BLaER1 (cell line): ENCODE data around the gene NAB2.

Experiments
- H3K27ac ChIP-seq: shearing (Covaris generic); formaldehyde crosslinking; 2 replicates; pipeline ENCODE4 v1.8.1; 2022
- H3K27me3 ChIP-seq: shearing (Covaris generic); formaldehyde crosslinking; 2 replicates; pipeline ENCODE4 v1.8.1; 2022
- H3K36me3 ChIP-seq: shearing (Covaris generic); formaldehyde crosslinking; 2 replicates; pipeline ENCODE4 v1.8.1; 2022
- H3K4me1 ChIP-seq: shearing (Covaris generic); formaldehyde crosslinking; 2 replicates; pipeline ENCODE4 v1.8.1; 2022
- H3K4me2 ChIP-seq: shearing (Covaris generic); formaldehyde crosslinking; 2 replicates; pipeline ENCODE4 v1.8.1; 2022
- H3K4me3 ChIP-seq: shearing (Covaris generic); formaldehyde crosslinking; 2 replicates; pipeline ENCODE4 v1.8.1; 2022
- H3K9ac ChIP-seq: shearing (Covaris generic); formaldehyde crosslinking; 2 replicates; pipeline ENCODE4 v1.8.1; 2022
- H3K9me3 ChIP-seq: shearing (Covaris generic); formaldehyde crosslinking; 2 replicates; pipeline ENCODE4 v1.8.1; 2022
- H4K20me1 ChIP-seq: shearing (Covaris generic); formaldehyde crosslinking; 2 replicates; pipeline ENCODE4 v1.8.1; 2022
- Cebpa-rat ChIP-seq: shearing (Covaris generic); IDR thresholded peaks from 2 replicates; pipeline ENCODE4 v1.8.1; 2022

Gene NAB2

DNA sequence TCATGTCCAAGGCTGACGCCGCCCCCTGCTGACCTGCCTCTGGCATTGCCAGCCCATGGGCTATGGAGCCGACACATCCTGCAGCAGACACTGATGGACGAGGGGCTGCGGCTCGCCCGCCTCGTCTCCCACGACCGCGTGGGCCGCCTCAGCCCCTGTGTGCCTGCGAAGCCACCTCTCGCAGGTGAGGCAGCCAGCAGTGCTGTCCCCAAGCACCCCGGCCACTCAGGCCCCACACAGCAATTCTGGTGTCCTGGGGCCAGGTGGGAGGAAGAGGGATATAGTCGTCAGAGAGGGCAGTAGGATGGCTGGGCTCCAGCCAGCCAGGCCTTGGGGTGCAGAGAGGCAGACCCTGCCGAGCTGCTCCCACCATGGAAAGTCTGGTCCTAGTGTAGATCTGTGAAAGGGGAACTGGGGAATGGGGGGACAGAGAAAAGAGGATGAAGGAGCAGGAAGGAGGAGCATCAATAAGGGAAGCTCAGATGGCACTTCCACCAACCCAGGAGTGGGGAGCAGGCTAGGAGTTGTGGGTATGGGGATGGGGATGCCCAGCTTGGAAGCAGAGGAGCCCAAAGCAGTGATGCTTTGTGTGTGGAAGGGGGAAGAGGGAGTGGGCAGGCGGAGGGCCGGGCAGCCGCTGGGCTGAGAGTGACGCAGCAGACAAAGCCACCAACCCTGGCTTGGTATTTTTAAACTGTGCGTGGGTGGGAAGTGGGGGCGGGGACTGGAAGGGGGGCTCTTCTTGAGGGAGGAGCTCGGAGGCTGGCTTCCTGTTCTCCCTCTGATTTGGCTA is 4.7 kb downstream of the NAB2 start:
- Histone ChIP-seq H3K9me3 (no peaks in the 10 kb centered on the region), H3K4me1 (peaks cover 70% of the 10 kb centered on the region), H3K27me3 (no peaks in the 10 kb centered on the region), H3K9ac (peak overlapping the region; percentile 33; the same call in 1 of the 2 replicates), H3K27ac (peak overlapping the region; percentile 57), H3K4me2 (peak overlapping the region; percentile 78), H3K4me3 (0 out of 2 replicates have a peak overlapping the region, but pooled peaks have one; percentile 12), H4K20me1 (peaks cover 50% of the 10 kb centered on the region), H3K36me3 (peaks cover 74% of the 10 kb centered on the region)
- TF ChIP-seq Cebpa-rat, result no peak

- Histone ChIP-seq H3K9ac (peak overlapping the region; percentile 27), H3K36me3 (peaks cover 82% of the 10 kb centered on the region), H3K4me1 (peaks cover 79% of the 10 kb centered on the region), H3K27me3 (no peaks in the 10 kb centered on the region), H3K9me3 (no peaks in the 10 kb centered on the region), H3K27ac (peak overlapping the region; percentile 57), H3K4me2 (peak overlapping the region; percentile 78), H4K20me1 (peaks cover 55% of the 10 kb centered on the region), H3K4me3 (no peak overlapping the region)
- TF ChIP-seq Cebpa-rat, result no peak
Measured at GRCh38 chr12:57094208-57095160, 5.6 kb downstream of the NAB2 start.

DNA sequence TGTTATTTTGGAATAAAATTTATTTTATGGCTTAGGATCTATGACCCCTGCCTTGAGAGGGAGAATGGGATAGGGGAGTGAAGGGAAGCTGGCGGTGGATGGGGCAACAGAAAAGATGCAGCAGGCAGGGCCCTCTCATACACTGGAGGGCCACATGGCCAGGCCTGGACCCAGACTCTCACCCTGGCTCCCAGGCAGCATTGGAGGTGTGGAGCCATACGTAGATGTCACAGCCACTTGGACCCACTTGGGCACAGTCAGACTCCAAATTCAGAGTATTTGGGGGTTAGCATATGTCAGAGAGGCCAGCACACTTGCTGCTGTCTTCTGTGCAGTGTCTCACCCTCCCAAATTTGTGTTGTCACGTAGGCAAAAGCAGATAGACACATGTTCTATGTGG is 6.5 kb downstream of the NAB2 start:
- Histone ChIP-seq H3K9me3 (no peaks in the 10 kb centered on the region), H3K4me2 (no peak overlapping the region), H3K9ac (peak overlapping the region; percentile 27; the same call in 1 of the 2 replicates), H3K4me3 (no peak overlapping the region), H3K27me3 (no peaks in the 10 kb centered on the region), H3K4me1 (peaks cover 81% of the 10 kb centered on the region), H3K36me3 (peaks cover 92% of the 10 kb centered on the region), H3K27ac (peak overlapping the region; percentile 24; the same call in 1 of the 2 replicates), H4K20me1 (peaks cover 52% of the 10 kb centered on the region)
- no peak for TF ChIP-seq Cebpa-rat

DNA sequence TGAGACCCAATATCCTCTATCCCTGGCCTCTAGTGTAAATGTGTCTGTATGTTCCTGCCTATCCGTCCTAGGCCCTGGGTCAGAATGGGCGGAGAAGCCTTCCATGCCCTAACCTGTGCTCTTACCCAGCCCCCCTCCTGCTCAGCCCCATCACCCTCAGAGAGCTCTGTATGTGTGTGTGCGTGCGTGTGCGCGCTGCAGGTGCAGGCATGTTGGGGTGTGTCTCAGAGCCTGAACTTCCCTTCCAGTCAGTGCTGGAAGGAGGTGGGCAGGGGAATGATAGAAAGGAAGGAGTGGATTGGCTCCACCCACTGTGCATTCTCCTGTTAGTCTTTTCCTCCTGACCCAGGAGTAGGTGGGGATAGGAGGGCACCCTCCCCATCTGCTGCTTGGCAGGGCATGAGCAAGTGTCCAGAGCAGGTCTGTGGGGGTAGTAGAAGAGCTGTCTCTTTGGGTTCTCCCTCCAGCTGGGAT is 7.2 kb downstream of the NAB2 start:
- TF ChIP-seq Cebpa-rat, result no peak
- Histone ChIP-seq H4K20me1 (peaks cover 45% of the 10 kb centered on the region), H3K27me3 (no peaks in the 10 kb centered on the region), H3K4me1 (peaks cover 74% of the 10 kb centered on the region), H3K9me3 (no peaks in the 10 kb centered on the region), H3K27ac (peak overlapping the region; percentile 24), H3K4me2 (no peak overlapping the region), H3K4me3 (no peak overlapping the region), H3K9ac (no peak overlapping the region), H3K36me3 (peaks cover 85% of the 10 kb centered on the region)

GRCh38 chr12:57096748-57097553 is 8.0 kb downstream of the NAB2 start:
- no peak overlapping the region for H3K4me3 ChIP-seq
- H3K9ac ChIP-seq, result peak overlapping the region; percentile 28; the same call in 1 of the 2 replicates

GRCh38 chr12:57097554-57097835 is 8.6 kb downstream of the NAB2 start:
- Histone ChIP-seq H3K27ac (0 out of 2 replicates have a peak overlapping the region, but pooled peaks have one; percentile 24), H3K4me3 (no peak overlapping the region), H3K4me2 (peak overlapping the region; percentile 59), H3K36me3 (peaks cover 84% of the 10 kb centered on the region), H3K9ac (peak overlapping the region; percentile 28; the same call in 1 of the 2 replicates), H4K20me1 (peaks cover 32% of the 10 kb centered on the region), H3K4me1 (peaks cover 73% of the 10 kb centered on the region), H3K9me3 (no peaks in the 10 kb centered on the region), H3K27me3 (no peaks in the 10 kb centered on the region)
- no peak for TF ChIP-seq Cebpa-rat

More at GRCh38 chr12:57096748-57097553, 8.0 kb downstream of the NAB2 start:
- Histone ChIP-seq H3K36me3 (peaks cover 84% of the 10 kb centered on the region), H3K9me3 (no peaks in the 10 kb centered on the region), H3K4me2 (peak overlapping the region; percentile 59; the same call in 1 of the 2 replicates), H3K27ac (peak overlapping the region; percentile 24; the same call in 1 of the 2 replicates), H3K4me1 (peaks cover 68% of the 10 kb centered on the region), H4K20me1 (peaks cover 37% of the 10 kb centered on the region), H3K27me3 (no peaks in the 10 kb centered on the region)
- no peak for TF ChIP-seq Cebpa-rat

DNA sequence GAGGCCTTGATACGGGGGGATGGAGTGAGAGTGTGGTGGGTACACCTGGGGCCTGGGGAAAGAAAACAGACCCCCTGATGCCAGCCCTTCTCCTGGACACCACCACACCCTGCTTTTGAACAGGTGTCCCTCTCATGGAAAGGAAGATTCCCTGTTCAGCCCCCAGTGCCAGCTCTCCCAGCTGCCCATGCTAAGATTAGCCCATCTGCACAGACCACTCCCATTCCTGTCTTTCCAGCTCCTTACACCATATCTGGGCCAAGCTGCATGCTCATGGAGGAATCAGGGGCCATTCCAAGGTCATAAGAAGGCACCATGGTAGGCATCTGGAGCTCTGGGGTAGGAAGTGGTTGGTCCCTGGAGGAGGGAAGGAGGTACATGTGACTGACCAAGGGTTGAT is 9.6 kb downstream of the NAB2 start:
- H3K27ac ChIP-seq, result peak overlapping the region; percentile 42
- TF ChIP-seq Cebpa-rat, result no peak
- peak overlapping the region; percentile 59 for H3K4me2 ChIP-seq

GRCh38 chr12:57099047-57099714 is 10.3 kb downstream of the NAB2 start:
- peaks cover 66% of the 10 kb centered on the region for H3K4me1 ChIP-seq

More for the DNA sequence above, 9.6 kb downstream of the NAB2 start:
- H4K20me1 ChIP-seq, result peaks cover 28% of the 10 kb centered on the region
- H3K27me3 ChIP-seq, result no peaks in the 10 kb centered on the region
- no peak overlapping the region for H3K4me3 ChIP-seq
- H3K4me1 ChIP-seq, result peaks cover 71% of the 10 kb centered on the region
- peak overlapping the region; percentile 36 for H3K9ac ChIP-seq
- H3K36me3 ChIP-seq, result peaks cover 87% of the 10 kb centered on the region
- no peaks in the 10 kb centered on the region for H3K9me3 ChIP-seq

More at GRCh38 chr12:57099047-57099714, 10.3 kb downstream of the NAB2 start:
- peak overlapping the region; percentile 42 for H3K27ac ChIP-seq
- TF ChIP-seq Cebpa-rat, result no peak
- H3K9ac ChIP-seq, result peak overlapping the region; percentile 32
- no peaks in the 10 kb centered on the region for H3K27me3 ChIP-seq
- peak overlapping the region; percentile 59 for H3K4me2 ChIP-seq
- H3K4me3 ChIP-seq, result no peak overlapping the region
- peaks cover 92% of the 10 kb centered on the region for H3K36me3 ChIP-seq
- H4K20me1 ChIP-seq, result peaks cover 28% of the 10 kb centered on the region
- no peaks in the 10 kb centered on the region for H3K9me3 ChIP-seq
